Measurements from ENCODE around the gene TMEM161B. TPM values are rescaled to one million over a fixed set of nuclear protein-coding genes. Genes with fewer than 3 reads are reported as not detected.
"Not testable (repeated sequence)": the region's sequence is repeated elsewhere in the genome, so short reads cannot be mapped to it uniquely, and the experiment has no call there.

Gene TMEM161B
- total RNA-seq, 1 donor from 2014 or later, result 24.9 TPM

- DNase-seq, result no peak
Observed at GRCh38 chr5:88183255-88183654, 85.4 kb downstream of the TMEM161B start.

- not testable (repeated sequence) for DNase-seq
Observed at GRCh38 chr5:88177486-88177885, 91.2 kb downstream of the TMEM161B start.

DNA sequence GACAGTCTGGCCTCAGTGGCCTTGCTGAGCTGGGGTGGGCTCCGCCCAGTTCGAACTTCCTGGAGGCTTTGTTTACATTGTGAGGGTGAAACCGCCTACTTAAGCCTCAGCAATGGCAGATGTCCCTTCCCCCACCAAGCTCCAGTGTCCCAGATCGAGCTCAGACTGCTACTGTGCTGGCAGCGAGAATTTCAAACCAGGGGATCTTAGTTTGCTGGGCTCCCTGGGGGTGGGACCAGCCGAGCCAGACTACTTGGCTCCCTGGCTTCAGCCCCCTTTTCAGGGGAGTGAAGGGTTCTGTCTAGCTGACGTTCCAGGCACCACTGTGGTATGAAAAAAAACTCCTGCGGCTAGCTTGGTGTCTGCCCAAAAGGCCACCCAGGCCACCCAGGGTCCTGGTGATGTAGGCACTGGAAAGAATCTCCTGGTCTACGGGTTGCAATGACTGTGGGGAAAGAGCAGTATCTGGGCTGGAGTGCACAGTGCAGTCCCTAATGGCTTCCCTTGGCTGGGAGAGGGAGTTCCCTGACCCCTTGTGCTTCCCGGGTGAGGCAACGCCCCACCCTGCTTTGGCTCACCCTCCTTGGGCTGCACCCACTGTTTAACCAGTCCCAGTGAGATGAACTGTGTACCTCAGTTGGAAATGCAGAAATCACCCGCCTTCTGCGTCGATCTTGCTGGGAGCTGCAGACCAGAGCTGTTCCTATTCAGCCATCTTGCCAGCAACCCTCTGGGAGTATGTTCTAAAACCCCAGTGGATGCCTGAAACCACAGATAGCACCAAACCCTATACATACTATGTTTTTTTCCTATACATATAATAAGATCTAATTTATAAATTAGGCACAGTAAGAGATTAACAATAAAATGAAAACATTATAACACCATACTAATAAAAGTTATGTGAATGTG lies 95.5 kb downstream of the TMEM161B start:
- DNase-seq, result no peak

DNA sequence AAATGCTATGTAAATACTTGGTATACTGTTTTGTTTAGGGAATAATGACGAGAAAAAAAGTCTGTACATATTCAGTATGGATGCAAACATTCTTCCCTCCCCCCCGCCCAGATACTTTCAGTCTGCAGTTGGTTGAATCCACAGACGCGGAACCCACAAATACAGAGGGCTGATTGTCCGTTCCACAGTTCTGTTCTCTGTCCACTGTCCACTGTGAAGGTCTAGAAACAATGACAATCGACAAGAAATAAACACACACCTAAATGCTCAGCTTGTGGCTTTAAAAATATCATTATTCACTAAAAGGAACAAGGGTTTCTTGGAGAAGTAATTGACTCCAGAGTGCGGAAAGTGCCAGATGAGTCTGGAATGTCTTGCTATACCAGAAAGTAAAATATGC lies 109.1 kb downstream of the TMEM161B start:
- no peak for DNase-seq

DNA sequence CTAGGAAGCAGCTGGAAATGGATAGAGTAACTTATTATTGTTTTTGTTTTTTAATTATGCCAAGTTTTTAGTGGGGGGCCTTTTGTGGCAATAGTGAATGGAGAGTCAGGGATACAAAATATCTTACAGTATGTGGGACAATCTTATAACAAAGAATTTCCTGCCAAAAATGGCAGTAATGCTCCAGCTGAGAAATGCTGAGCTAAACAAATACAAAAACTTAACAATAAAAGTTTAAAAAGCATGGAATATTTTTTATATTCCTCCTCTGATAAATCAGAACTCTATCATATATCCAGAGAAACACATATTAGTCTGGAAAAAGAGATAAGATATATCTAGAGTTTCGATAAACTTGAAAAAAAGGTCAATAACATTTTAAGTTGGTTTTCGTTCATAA lies 110.6 kb downstream of the TMEM161B start:
- no peak for DNase-seq

- no peak for DNase-seq
Observed at GRCh38 chr5:88154891-88155290, 113.8 kb downstream of the TMEM161B start.

GRCh38 chr5:88150747-88151146 lies 117.9 kb downstream of the TMEM161B start:
- no peak for DNase-seq

GRCh38 chr5:88145611-88146467 lies 122.8 kb downstream of the TMEM161B start:
- DNase-seq, result no peak

DNA sequence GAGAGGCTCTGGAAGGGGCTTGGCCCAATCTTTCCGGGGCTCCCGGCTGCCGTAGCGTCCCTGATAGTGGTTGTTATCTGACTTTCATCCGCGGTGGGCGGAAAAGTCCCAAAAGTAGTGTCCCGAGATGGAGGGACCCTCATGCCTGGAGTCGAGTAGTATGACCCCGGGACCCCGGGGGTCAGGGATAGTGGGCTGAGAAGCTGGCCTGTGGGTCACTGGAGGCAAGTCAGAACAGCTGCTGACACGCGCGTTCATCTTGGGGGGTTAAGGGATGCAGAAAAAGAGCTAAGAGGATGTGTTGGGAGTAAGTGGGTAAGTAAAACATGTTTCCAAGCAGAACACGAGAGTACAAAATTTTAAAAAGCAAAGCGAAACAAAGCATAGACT lies 123.4 kb downstream of the TMEM161B start:
- no peak for DNase-seq

Small RNAs within 50 kb of the gene (small RNA-seq; reads per million reads assigned to genes)
- gene RNA5SP187 (ENCODE audit: low replicate concordance), result not detected
